MM.1S (cell line): ENCODE measurements around the gene KMT5C.
A peak's percentile ranks its signal among the peaks of the same experiment; 100 is the strongest.

Experiments used
- DNase-seq: peaks from one replicate; pipeline ENCODE4 v3.0.0-alpha.2; 2015
- H2AFZ ChIP-seq: fragments of 300-600 bp; sonication (generic); 2 replicates; pipeline ENCODE4 v1.6.0; 2016; ENCODE audit warnings: antibody characterized with exemption, low read length
- H3F3A ChIP-seq: fragments of 300-600 bp; sonication (generic); 2 replicates; pipeline ENCODE4 v1.6.1; 2016; ENCODE audit warnings: mild to moderate bottlenecking, antibody characterized with exemption, low read length, moderate library complexity, mixed read lengths; ENCODE audit not compliant: insufficient read depth
- H3K27ac ChIP-seq: fragments of 300-600 bp; sonication (generic); 2 replicates; pipeline ENCODE4 v1.5.1; 2016; ENCODE audit warnings: mild to moderate bottlenecking, low read length
- H3K27me3 ChIP-seq: fragments of 300-600 bp; sonication (generic); replicated peaks from 2 replicates; pipeline ENCODE4 v1.6.0; 2016; ENCODE audit warnings: low read length; ENCODE audit not compliant: insufficient read depth
- H3K36me3 ChIP-seq: fragments of 300-600 bp; sonication (generic); replicated peaks from 2 replicates; pipeline ENCODE4 v1.6.1; 2016; ENCODE audit warnings: mild to moderate bottlenecking, low read length, mixed read lengths; ENCODE audit not compliant: insufficient read depth
- H3K4me1 ChIP-seq: fragments of 300-600 bp; sonication (generic); 2 replicates; pipeline ENCODE4 v1.6.1; 2016; ENCODE audit warnings: low read length, mixed read lengths
- H3K4me2 ChIP-seq: fragments of 300-600 bp; sonication (generic); 2 replicates; pipeline ENCODE4 v1.6.0; 2016; ENCODE audit warnings: low read depth, low read length
- H3K4me3 ChIP-seq: fragments of 300-600 bp; sonication (generic); 2 replicates; pipeline ENCODE4 v1.5.1; 2016; ENCODE audit warnings: low read length, mixed read lengths
- H3K79me2 ChIP-seq: fragments of 300-600 bp; sonication (generic); 2 replicates; pipeline ENCODE4 v1.6.1; 2016; ENCODE audit warnings: mixed run types, low read length, mixed read lengths
- H3K9ac ChIP-seq: fragments of 300-600 bp; sonication (generic); 2 replicates; pipeline ENCODE4 v1.6.1; 2016; ENCODE audit warnings: low read length, mixed read lengths
- H3K9me2 ChIP-seq: fragments of 300-600 bp; sonication (generic); replicated peaks from 2 replicates; pipeline ENCODE4 v1.6.1; 2016; ENCODE audit warnings: mild to moderate bottlenecking, low read length, mixed read lengths; ENCODE audit not compliant: insufficient read depth
- H3K9me3 ChIP-seq: fragments of 300-600 bp; sonication (generic); replicated peaks from 2 replicates; pipeline ENCODE4 v1.6.1; 2016; ENCODE audit warnings: mild to moderate bottlenecking, low read length, mixed read lengths; ENCODE audit not compliant: insufficient read depth
- H4K20me1 ChIP-seq: fragments of 300-600 bp; sonication (generic); 2 replicates; pipeline ENCODE4 v1.6.1; 2016; ENCODE audit warnings: mild to moderate bottlenecking, low read length, moderate library complexity, mixed read lengths; ENCODE audit not compliant: insufficient read depth
- EZH2 ChIP-seq: fragments of 300-600 bp; sonication (generic); optimal IDR thresholded peaks from 2 replicates; pipeline ENCODE3; 2017; ENCODE audit warnings: low read depth, mild to moderate bottlenecking, antibody characterized with exemption, low read length, mixed read lengths
- EZH2phosphoT487 ChIP-seq: fragments of 300-600 bp; sonication (generic); IDR thresholded peaks from 2 replicates; pipeline ENCODE4 v1.6.1; 2018; ENCODE audit warnings: antibody characterized with exemption, low read length
- TF ChIP-seq, protein P1 (sequence below): fragments of 300-600 bp; sonication (generic); IDR thresholded peaks from 2 replicates; pipeline ENCODE4 v1.5.1; 2016; ENCODE audit warnings: antibody characterized with exemption, low read length, mixed read lengths

The KMT5C gene

DNA sequence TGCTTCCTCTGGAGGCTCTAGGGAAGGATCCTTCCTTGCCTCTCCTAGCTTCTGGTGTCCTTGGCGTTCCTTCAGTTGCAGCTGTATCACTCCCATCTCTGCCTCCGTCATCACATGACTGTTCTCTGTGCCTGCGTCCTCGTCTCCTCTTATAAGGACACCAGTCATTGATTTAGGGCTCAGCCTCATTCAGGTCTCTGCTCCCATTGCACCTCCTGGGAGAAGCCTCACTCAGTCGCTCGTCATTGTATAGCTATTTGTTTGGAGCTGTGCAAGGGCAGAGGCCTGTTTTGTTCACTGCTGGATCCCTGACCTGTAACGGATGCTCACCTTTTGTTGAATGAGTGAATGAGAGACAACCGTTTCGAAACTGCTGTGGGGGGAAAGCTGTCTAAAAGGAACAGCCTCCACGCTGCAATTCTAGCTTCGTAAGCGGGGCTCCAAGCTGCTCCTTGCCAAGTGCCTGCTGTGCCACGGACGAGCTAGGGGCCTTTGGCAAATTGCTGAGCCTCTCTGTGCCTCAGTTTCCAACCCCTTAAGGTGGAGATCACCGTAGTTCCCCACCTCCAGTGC is 38.7 kb upstream of the KMT5C start:
- TF ChIP-seq, protein P1, sequence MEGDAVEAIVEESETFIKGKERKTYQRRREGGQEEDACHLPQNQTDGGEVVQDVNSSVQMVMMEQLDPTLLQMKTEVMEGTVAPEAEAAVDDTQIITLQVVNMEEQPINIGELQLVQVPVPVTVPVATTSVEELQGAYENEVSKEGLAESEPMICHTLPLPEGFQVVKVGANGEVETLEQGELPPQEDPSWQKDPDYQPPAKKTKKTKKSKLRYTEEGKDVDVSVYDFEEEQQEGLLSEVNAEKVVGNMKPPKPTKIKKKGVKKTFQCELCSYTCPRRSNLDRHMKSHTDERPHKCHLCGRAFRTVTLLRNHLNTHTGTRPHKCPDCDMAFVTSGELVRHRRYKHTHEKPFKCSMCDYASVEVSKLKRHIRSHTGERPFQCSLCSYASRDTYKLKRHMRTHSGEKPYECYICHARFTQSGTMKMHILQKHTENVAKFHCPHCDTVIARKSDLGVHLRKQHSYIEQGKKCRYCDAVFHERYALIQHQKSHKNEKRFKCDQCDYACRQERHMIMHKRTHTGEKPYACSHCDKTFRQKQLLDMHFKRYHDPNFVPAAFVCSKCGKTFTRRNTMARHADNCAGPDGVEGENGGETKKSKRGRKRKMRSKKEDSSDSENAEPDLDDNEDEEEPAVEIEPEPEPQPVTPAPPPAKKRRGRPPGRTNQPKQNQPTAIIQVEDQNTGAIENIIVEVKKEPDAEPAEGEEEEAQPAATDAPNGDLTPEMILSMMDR, result no peak
- no peak for TF ChIP-seq EZH2
- TF ChIP-seq EZH2phosphoT487, result no peak
- Histone ChIP-seq H2AFZ (peak overlapping the region; percentile 76), H3K27ac (no peak overlapping the region), H3K9me3 (no peaks in the 10 kb centered on the region), H3K27me3 (no peaks in the 10 kb centered on the region), H4K20me1 (no peaks in the 10 kb centered on the region), H3F3A (no peaks in the 10 kb centered on the region), H3K9ac (no peak overlapping the region), H3K4me2 (peak overlapping the region; percentile 80), H3K36me3 (no peaks in the 10 kb centered on the region), H3K79me2 (0 out of 2 replicates have a peak, but pooled peaks cover 4% of the 10 kb centered on the region), H3K4me3 (no peak overlapping the region), H3K4me1 (no peaks in the 10 kb centered on the region), H3K9me2 (no peaks in the 10 kb centered on the region)
- no peak for DNase-seq

DNA sequence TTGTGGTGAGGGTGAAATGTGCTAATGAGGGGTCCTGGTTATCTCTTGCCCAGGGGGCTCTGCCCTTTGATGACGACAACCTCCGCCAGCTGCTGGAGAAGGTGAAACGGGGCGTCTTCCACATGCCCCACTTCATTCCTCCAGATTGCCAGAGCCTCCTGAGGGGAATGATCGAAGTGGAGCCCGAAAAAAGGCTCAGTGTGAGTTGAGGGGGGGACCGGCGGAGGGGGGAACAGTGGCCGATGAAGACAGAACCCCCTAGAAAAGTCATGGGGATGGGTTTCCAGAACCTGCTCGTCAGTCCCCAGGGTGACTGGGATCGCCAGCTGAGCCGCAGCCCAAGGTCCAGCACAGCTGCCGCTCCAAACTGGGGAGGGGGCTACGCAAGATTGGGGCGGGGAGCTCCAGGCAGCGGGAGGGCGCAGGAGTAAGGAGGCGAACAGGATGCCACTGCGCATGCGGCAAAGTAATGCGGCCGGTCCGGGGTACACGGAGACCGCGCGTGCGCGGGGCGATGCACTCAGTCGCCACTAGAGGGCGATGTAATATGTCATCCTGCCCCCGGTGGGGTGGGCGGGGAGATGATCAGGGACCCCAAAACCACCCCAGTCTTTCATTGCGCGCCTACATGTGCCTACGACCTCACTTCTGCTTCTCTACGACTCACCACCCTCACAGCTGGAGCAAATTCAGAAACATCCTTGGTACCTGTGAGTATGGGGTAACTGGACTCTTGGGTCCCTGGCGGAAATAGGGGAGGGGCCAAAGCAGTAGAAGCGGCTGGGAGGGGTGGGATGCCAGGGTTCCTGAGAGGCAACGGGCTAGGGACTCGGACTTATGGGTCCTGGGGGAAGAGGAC is 38.0 kb upstream of the KMT5C start:
- Histone ChIP-seq H3K4me1 (peaks cover 1% of the 10 kb centered on the region), H3K4me2 (peak overlapping the region; percentile 80), H3K79me2 (0 out of 2 replicates have a peak, but pooled peaks cover 4% of the 10 kb centered on the region), H3K27me3 (no peaks in the 10 kb centered on the region), H3K9me3 (no peaks in the 10 kb centered on the region), H3K27ac (no peak overlapping the region), H3K9me2 (no peaks in the 10 kb centered on the region), H3F3A (peaks cover 3% of the 10 kb centered on the region; the same call in 1 of the 2 replicates), H2AFZ (peak overlapping the region; percentile 76), H4K20me1 (no peaks in the 10 kb centered on the region), H3K9ac (peak overlapping the region; percentile 57), H3K4me3 (peak overlapping the region; percentile 62), H3K36me3 (no peaks in the 10 kb centered on the region)
- TF ChIP-seq, protein P1, result peak; percentile 93
- TF ChIP-seq EZH2, result no peak
- no peak for TF ChIP-seq EZH2phosphoT487
- DNase-seq, result peak; percentile 90

DNA sequence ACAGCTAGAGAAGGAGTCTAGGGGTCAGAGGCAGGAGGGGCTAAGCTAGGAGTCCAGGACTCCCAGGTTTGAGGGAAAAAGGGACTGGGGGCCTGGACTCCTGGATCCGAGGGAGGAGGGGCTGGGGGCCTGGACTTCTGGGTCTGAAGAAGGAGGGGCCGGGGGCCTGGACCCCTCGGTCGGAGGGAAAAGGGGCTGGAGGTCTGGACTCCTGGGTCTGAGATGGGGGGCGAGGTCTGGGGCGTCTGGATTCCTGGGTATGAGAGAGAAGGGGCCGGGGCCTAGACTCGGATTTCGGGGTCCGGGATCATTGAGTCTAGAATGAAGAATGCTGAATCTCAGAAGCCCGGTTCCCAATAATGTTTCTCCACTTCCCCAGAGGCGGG is 37.4 kb upstream of the KMT5C start:
- H3F3A ChIP-seq, result peaks cover 6% of the 10 kb centered on the region; the same call in 1 of the 2 replicates
- TF ChIP-seq, protein P1, result no peak
- peak overlapping the region; percentile 80 for H3K4me2 ChIP-seq
- no peaks in the 10 kb centered on the region for H4K20me1 ChIP-seq
- no peaks in the 10 kb centered on the region for H3K9me2 ChIP-seq
- H3K79me2 ChIP-seq, result 0 out of 2 replicates have a peak, but pooled peaks cover 4% of the 10 kb centered on the region
- no peak overlapping the region for H3K27ac ChIP-seq
- H3K27me3 ChIP-seq, result no peaks in the 10 kb centered on the region
- H3K9me3 ChIP-seq, result no peaks in the 10 kb centered on the region
- DNase-seq, result no peak
- H3K9ac ChIP-seq, result peak overlapping the region; percentile 57
- H3K4me1 ChIP-seq, result peaks cover 7% of the 10 kb centered on the region
- no peaks in the 10 kb centered on the region for H3K36me3 ChIP-seq
- H3K4me3 ChIP-seq, result peak overlapping the region; percentile 62
- H2AFZ ChIP-seq, result peak overlapping the region; percentile 76
